Measurements from ENCODE around the gene TH.
"Not testable (repeated sequence)": the region's sequence is repeated elsewhere in the genome, so short reads cannot be mapped to it uniquely, and the experiment has no call there.

The TH gene

GRCh38 chr11:2180347-2180746 is 8.7 kb upstream of the TH start:
- H3K4me2 ChIP-seq (ENCODE audit: low read length): no peak overlapping the region

GRCh38 chr11:2179516-2179915 is 7.9 kb upstream of the TH start:
- Histone ChIP-seq H3K4me3 (ENCODE audit: low read depth, low read length, poor library complexity, severe bottlenecking) (no peak overlapping the region), H3F3A (ENCODE audit: insufficient read depth, low read length) (no peaks in the 10 kb centered on the region), H3K9me2 (ENCODE audit: low read depth, low read length) (no peaks in the 10 kb centered on the region), H3K4me1 (ENCODE audit: insufficient read depth, low read length, severe bottlenecking) (no peaks in the 10 kb centered on the region), H2AFZ (ENCODE audit: low read length) (no peak overlapping the region), H4K20me1 (ENCODE audit: insufficient read depth, low read length) (no peaks in the 10 kb centered on the region), H3K9me3 (ENCODE audit: low read length) (no peaks in the 10 kb centered on the region), H3K36me3 (ENCODE audit: insufficient read depth, low read length) (no peaks in the 10 kb centered on the region), H3K27me3 (ENCODE audit: insufficient read depth, low read length) (peaks cover 1% of the 10 kb centered on the region; the same call in 1 of the 2 replicates), H3K9ac (ENCODE audit: low read length) (no peak overlapping the region), H3K4me2 (ENCODE audit: low read length) (no peak overlapping the region), H3K27ac (ENCODE audit: low read depth, low read length, poor library complexity, severe bottlenecking) (no peak overlapping the region), H3K79me2 (ENCODE audit: insufficient read depth, low read length) (no peaks in the 10 kb centered on the region)
- no peak for TF ChIP-seq EZH2 (IDR thresholded peaks at IDR 0.05; ENCODE audit: borderline replicate concordance, low read length)
- no peak for TF ChIP-seq CTCF (IDR thresholded peaks at IDR 0.05; ENCODE audit: low read length)

More at GRCh38 chr11:2180347-2180746, 8.7 kb upstream of the TH start:
- no peaks in the 10 kb centered on the region for H3F3A ChIP-seq (ENCODE audit: insufficient read depth, low read length)
- no peaks in the 10 kb centered on the region for H3K79me2 ChIP-seq (ENCODE audit: insufficient read depth, low read length)
- H3K9me2 ChIP-seq (ENCODE audit: low read depth, low read length): no peaks in the 10 kb centered on the region
- no peak overlapping the region for H3K27ac ChIP-seq (ENCODE audit: low read depth, low read length, poor library complexity, severe bottlenecking)
- no peaks in the 10 kb centered on the region for H4K20me1 ChIP-seq (ENCODE audit: insufficient read depth, low read length)
- H3K9ac ChIP-seq (ENCODE audit: low read length): no peak overlapping the region
- H3K4me3 ChIP-seq (ENCODE audit: low read depth, low read length, poor library complexity, severe bottlenecking): no peak overlapping the region
- H3K36me3 ChIP-seq (ENCODE audit: insufficient read depth, low read length): no peaks in the 10 kb centered on the region
- H3K9me3 ChIP-seq (ENCODE audit: low read length): no peaks in the 10 kb centered on the region
- TF ChIP-seq EZH2 (IDR thresholded peaks at IDR 0.05; ENCODE audit: borderline replicate concordance, low read length): no peak
- no peak for TF ChIP-seq CTCF (IDR thresholded peaks at IDR 0.05; ENCODE audit: low read length)
- H3K27me3 ChIP-seq (ENCODE audit: insufficient read depth, low read length): no peaks in the 10 kb centered on the region
- no peaks in the 10 kb centered on the region for H3K4me1 ChIP-seq (ENCODE audit: insufficient read depth, low read length, severe bottlenecking)
- no peak overlapping the region for H2AFZ ChIP-seq (ENCODE audit: low read length)

- H3K4me2 ChIP-seq (ENCODE audit: low read length): no peak overlapping the region
- H3K27ac ChIP-seq (ENCODE audit: low read depth, low read length, poor library complexity, severe bottlenecking): no peak overlapping the region
Observed at GRCh38 chr11:2178906-2179494, 7.4 kb upstream of the TH start.

GRCh38 chr11:2178055-2178773 is 6.6 kb upstream of the TH start:
- H3K27me3 ChIP-seq (ENCODE audit: insufficient read depth, low read length); H3K27ac ChIP-seq (ENCODE audit: low read depth, low read length, poor library complexity, severe bottlenecking); H3K4me2 ChIP-seq (ENCODE audit: low read length); H2AFZ ChIP-seq (ENCODE audit: low read length); H4K20me1 ChIP-seq (ENCODE audit: insufficient read depth, low read length); H3K9ac ChIP-seq (ENCODE audit: low read length); H3K9me2 ChIP-seq (ENCODE audit: low read depth, low read length); H3K9me3 ChIP-seq (ENCODE audit: low read length); H3K36me3 ChIP-seq (ENCODE audit: insufficient read depth, low read length); H3K79me2 ChIP-seq (ENCODE audit: insufficient read depth, low read length); H3K4me3 ChIP-seq (ENCODE audit: low read depth, low read length, poor library complexity, severe bottlenecking); H3K4me1 ChIP-seq (ENCODE audit: insufficient read depth, low read length, severe bottlenecking); H3F3A ChIP-seq (ENCODE audit: insufficient read depth, low read length): not testable (repeated sequence)

More at GRCh38 chr11:2178906-2179494, 7.4 kb upstream of the TH start:
- no peaks in the 10 kb centered on the region for H3F3A ChIP-seq (ENCODE audit: insufficient read depth, low read length)
- H3K4me1 ChIP-seq (ENCODE audit: insufficient read depth, low read length, severe bottlenecking): no peaks in the 10 kb centered on the region
- no peaks in the 10 kb centered on the region for H3K36me3 ChIP-seq (ENCODE audit: insufficient read depth, low read length)
- no peaks in the 10 kb centered on the region for H3K9me2 ChIP-seq (ENCODE audit: low read depth, low read length)
- H3K9ac ChIP-seq (ENCODE audit: low read length): no peak overlapping the region
- TF ChIP-seq EZH2 (IDR thresholded peaks at IDR 0.05; ENCODE audit: borderline replicate concordance, low read length): no peak
- TF ChIP-seq CTCF (IDR thresholded peaks at IDR 0.05; ENCODE audit: low read length): no peak
- H2AFZ ChIP-seq (ENCODE audit: low read length): no peak overlapping the region
- peaks cover 7% of the 10 kb centered on the region; the same call in 1 of the 2 replicates for H3K27me3 ChIP-seq (ENCODE audit: insufficient read depth, low read length)
- H4K20me1 ChIP-seq (ENCODE audit: insufficient read depth, low read length): no peaks in the 10 kb centered on the region
- H3K79me2 ChIP-seq (ENCODE audit: insufficient read depth, low read length): no peaks in the 10 kb centered on the region
- H3K9me3 ChIP-seq (ENCODE audit: low read length): no peaks in the 10 kb centered on the region
- H3K4me3 ChIP-seq (ENCODE audit: low read depth, low read length, poor library complexity, severe bottlenecking): no peak overlapping the region
